Testis (tissue), 2 donors: ENCODE measurements around the gene RAD54L2.

Source experiments
- CTCF ChIP-seq, 3 experiments: fragments of 450-650 bp in 2 of 3; fragments of 200-600 bp in 1 of 3; sonication (generic) in 1 of 3; IDR thresholded peaks; one replicate each; pipeline ENCODE4 v1.5.1; 2016 to 2019; ENCODE audit warnings: antibody characterized with exemption in 3 of 3, mild to moderate bottlenecking in 2 of 3, moderate library complexity in 1 of 3
- POLR2A ChIP-seq: fragments of 450-650 bp; IDR thresholded peaks from one replicate; pipeline ENCODE4 v1.6.1; 2017; ENCODE audit warnings: antibody characterized with exemption, mild to moderate bottlenecking, moderate library complexity

DNA sequence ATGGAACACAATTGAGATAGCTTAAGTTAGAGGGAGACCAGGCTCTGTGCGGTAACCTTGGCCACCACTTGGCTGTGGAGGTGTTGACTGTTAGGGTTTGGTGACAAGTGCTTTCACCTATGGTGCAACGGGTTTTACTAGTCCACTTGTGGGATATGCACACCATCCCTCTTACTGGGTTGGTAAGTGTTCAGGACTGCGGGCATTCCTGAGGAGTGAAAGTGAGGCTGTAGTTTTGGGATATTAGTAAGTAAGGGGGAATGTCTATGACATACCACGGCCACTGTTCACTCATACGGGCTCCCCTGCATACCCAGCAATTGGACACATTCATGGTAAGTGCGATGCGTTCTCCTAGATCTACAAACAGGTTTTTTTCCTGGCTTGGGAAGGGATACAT is 8.0 kb upstream of the RAD54L2 start:
- TF ChIP-seq POLR2A (no peak), CTCF (IDR thresholded peaks at IDR 0.05) (no peak)
